DMS114 treated with DMSO at 0.1 percent for 48 hours (cell line): ENCODE data around the gene CD27.
A peak's percentile ranks its signal among the peaks of the same experiment; 100 is the strongest.
"Not testable (repeated sequence)": the region's sequence is repeated elsewhere in the genome, so short reads cannot be mapped to it uniquely, and the experiment has no call there.

Source experiments
- DNase-seq: peaks from one replicate; lab custom pipeline; 2025; ENCODE audit not compliant: unreplicated experiment; lab: John Stamatoyannopoulos, UW

CD27 gene

DNA sequence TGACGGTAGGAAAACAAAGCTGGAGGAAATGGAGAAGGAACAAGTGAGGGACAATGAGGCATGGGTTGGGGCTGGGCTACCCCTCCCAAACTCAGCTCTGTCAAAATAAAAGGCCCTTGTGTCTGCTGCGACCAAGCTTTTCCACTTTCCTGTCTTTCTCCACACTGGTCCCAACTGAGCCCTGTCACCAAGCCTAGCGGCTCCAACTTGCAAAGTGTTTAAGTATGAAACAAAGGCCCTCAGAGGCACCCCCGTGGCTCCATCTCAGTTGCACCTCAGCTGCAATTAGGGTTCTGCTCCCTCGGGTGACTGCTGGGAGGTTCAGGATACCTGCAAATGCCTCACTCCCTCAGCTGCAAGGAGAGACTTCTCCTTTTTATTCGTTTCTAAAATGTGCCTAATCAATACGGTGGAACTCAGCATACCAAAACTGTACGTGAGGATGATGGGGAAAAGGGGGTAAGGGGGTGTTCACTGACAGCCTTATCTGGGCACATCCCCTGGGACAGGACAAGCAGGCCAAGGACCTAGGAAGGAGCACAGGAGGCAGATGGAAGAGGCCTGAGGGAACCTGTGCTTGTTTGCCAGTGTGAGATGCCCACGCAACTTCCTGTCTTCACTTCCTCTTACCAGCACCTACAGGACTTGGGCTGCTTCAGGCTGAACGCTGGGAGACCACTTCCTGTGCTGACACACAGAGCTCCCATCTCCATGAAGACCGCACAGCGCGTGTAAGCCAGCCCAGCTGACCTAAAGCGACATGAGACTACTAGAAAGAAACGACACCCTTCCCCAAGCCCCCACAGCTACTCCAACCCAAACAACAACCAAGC lies 16.9 kb downstream of the CD27 start:
- no peak for DNase-seq

DNA sequence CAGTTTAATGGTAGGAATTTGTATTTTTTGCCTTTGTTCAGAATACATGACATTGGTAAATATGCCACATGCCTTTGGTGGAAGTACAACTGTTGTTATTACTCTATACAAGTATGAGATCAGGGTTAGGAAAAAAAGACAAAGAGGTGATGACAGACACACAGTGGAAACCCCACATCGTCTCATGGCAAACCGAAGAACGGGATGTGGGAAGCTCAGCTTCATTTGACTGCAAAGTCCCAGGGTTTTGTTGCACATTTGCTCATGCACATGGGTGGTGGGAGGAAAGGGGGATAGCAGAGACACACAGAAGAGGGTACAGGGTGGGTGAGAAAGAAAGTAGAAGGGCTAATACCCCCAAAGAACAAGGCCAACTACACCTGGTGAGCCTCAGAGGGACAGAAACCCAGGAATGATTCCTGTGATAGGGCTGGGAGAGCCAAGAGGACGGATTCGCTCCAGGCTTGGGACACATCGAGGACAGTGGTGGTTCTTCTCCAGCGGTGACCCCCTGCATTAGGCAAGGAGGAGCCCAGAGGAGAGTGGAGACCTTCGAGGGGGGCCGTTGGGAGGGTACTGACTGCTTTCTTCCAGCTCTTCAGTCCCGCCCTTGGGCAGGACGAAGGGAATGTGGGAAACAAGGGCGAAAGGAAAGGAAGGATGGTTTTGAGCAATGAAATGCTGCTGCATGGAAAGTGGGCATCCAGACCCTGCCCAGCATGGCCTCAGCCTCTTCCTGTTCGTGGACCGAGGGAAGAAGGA lies 17.7 kb downstream of the CD27 start:
- DNase-seq, result no peak

DNA sequence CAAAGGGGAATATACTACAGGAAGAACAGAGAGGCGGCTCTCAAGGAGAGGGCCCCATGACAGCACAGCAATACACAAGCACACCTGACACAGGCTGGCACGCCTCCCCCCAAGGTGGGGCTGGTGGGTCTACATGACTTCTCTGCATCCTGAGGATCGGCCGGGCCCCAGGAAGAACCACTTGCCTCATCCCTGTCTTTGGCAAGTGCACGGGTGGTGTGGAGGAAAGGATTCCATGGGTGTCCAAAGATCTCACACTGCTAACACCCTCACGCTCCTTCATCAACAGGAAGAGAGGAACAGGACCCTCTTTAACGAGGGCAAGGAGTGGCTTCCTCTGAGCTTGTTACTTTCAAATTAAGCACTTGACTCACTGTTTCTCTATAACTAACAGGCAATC lies 18.5 kb downstream of the CD27 start:
- DNase-seq, result no peak

DNA sequence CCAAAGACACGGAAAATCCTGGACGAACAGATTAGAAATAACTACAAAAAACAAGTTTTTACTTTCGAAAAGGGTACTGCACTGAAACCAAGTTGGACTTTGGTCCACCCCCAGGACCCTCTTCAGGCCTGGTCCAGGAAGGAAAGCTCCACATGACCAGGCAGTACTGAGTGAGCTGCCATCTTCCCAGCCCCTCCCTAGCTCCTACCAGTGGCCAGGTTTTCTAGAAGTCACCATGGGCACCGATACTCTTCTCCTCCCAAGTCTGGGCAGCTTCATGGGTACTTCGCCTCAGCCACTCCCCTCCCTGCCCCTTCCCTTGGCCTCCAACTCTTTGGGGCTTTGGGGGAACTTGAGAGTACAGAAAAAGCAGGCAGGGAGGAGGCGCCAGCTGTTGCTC lies 19.1 kb downstream of the CD27 start:
- no peak for DNase-seq

DNA sequence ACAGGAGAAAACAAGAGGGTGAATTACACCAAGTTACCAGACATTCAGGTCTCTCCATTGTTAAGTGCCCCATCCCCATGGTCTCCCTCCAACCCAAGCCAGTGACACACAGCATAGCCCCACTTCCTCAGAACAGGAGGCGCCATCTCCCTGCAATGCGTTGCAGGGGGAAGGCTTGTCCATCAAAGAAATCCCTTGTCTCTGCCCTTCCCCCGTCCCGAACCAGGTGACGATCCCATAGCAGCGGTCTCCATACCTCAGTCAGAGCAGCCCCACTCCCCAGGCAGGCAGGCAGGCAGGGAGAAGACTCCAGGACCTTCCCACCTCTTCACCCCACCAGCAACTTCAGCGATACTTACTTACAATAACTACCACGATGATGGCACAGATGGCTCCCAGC lies 19.8 kb downstream of the CD27 start:
- no peak for DNase-seq

DNA sequence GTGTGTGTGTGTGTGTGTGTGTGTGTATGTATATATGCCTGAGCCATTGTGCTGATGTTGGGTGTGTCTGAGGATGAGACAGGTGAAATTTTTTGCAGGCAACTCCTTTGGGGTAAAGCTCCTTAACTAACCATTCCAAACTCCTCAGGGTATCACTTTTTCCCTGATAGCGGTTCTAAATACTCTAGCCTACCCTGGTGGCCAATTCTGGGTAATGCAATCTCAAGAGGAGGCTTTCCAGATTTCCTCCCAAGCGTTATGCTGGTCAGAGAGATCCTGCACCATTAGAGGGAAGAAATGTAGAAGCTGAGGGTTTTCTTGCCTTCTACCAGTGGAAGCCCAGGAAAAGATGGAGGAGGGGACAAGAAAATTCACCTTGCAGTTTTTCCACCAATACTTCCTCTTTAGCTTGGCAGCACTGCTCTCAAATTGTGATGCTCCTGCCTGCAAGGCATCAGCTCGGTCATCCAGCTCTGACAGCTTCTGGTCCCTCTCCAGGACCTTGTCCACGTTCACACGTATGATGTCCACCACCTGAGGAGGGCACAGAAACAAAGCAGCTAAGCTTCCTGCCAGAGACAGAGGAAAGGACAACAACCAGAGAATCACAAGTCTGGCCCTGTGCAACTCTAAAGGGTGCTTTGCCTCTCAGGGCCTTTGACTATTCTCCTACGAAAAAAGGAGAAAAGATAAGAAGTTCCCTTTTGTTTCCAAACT lies 20.9 kb downstream of the CD27 start:
- DNase-seq, result peak; percentile 50

DNA sequence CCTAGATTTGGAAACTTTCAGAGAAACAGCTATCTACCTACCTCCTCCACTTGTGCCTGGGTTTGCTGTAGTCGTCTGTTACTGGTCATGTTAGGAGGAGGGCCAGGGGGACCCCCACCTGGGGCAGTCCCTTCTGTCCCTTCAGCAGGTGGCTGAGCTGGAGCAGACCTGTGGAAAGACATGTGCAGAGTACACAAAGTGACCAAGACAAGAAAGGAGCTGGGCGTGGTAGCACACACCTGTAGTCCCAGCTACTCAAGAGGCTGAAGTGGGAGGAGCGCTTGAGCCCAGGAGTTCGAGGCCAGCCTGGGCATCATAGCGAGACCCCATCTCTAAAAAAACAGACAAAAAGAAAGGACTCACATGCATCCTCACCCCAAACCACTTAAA lies 21.4 kb downstream of the CD27 start:
- no peak for DNase-seq

DNA sequence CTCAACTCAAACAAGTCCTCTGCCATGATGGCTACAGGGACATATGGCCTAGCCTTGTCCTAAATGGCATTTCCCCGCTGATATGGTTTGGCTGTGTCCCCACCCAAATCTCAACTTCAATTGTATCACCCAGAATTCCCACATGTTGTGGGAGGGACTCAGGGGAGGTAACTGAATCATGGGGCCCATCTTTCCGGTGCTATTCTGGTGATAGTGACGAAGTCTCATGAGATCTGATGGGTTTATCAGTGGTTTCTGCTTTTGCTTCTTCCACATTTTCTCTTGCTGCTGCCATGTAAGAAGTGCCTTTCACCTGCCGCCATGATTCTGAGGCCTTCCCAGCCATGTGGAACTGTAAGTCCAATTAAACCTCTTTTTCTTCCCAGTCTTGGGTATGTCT lies 22.0 kb downstream of the CD27 start:
- not testable (repeated sequence) for DNase-seq

DNA sequence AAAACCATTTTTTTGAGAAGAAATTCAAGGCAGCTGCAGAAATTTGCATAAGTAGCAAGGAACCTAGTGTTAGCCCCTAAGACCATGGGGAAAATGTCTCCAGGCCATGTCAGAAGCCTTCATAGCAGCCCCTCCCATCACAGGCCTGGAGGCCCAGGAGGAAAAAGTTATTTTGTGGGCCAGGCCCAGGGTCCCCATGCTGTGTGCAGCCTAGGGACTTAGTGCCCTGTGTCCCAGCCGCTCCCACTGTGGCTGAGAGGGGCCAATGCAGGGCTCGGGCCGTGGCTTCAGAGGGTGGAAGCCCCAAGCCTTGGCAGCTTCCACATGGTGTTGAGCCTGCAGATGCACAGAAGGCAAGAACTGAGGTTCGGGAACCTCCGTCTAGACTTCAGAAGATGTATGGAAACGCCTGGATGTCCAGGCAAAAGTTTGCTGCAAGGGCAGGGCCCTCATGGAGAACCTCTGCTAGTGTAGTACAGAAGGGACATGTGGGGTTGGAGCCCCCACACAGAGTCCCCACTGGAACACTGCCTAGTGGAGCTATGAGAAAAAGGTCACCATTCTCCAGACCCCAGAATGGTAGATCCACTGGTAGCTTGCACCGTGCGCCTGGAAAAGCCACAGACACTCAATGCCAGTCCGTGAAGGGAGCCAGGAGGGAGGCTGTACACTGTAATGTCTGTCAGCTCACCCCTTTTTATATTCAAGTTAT lies 23.0 kb downstream of the CD27 start:
- DNase-seq, result not testable (repeated sequence)

DNA sequence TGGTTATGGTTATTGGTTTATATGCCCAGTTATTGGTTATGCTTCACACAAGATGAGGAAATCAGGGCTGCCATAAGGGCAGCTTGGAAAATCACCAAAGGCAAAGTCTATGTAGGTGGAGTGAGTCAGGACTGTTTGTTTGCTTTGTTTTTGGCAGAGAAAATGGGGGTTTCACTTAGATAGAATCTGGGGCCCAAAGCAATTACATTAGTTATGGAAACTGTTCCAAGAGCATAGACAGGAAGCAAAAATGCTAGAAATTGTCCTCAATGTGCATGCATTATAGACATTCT lies 23.5 kb downstream of the CD27 start:
- DNase-seq, result no peak

DNA sequence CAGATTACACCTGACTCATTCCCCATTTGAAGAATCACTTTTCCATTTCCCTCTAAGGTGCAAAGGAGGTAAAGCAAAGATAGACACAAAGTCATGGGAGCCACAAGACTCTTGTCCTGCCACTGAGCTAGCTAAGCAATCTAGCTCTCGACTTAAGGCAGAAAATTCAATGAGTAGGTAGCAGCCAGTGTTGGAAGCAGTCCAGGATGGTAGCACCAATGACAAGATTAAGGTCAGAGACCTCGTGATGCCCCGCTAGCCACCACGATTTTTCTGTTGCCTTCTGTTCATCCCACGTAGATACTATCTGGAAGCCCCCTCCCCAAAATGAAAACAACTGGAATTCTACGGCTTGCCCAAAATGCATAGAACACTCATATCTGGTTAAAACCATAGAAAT lies 24.3 kb downstream of the CD27 start:
- no peak for DNase-seq

DNA sequence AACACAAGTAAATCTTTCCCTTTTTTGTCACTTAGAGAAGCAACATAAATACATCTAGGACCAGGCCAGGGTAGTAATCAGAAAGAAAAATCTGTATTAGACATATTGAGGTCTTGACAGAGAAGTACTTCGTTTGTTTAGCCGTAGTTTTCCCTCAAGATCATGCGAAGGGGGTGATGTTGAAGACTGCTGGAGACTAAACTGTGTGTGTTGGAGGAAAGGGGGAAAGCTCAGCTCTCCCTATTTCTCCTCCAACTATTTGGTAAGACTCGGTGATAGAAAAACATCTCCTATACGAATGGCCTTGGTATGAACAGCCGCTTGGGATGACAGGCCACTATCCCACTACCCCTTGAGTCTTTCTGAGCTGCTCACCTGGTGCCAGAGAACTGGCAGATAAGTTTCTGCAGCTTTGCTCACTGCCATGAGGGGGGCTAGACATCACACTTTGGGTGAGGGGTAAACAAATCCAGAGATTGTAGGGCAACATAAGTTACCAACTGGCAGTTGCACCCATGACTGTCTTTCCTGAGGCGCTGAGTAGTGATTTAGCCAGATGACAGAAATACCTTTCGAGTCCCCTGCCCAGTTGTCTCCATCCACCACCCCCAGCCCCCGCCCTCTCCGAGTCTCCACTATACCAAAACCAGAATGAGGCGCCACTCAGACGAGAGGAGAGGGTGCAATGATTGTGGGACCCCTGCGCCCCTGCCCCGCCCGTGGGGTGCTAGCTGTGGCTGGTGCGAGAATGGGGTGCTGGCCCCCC lies 25.0 kb downstream of the CD27 start:
- DNase-seq, result no peak

DNA sequence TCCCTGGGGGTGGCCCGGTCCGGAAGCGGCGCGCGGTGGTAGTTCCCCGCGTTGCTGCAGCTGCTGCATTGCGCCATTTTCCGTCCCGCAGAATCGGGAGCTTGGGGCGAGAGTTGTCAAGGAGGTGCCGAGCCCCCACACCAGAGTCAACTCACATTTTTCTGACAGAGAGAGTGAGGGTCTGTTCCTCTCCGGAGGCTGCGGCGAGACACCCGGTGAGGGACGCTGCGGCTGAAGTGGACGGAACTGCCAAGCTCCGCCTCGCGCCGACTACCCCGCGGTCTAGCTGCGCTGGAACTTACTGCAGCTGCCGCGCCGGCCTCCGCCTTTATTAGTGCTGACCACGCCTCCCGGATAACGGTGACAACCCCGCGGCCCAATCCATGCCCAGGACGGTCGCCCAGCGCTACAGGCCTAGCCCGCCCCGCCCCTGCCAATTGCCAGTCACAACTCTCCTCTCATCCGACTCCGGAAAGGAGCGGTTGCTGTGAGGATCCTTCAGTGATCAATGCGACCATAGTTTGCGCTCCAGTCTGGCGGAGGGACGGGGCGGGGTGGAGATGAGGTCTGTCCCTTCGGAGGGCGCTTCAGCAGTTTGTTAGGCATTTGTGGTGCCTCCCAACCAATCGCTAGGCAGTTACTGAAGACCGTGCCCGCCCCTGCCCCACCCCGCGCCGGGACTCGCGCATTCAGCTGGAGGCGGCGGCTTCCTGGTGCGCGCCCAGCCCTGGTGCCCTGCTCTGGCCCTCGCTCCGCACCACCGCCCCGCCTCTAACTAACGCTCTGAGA lies 25.8 kb downstream of the CD27 start, which contains the start of gene VAMP1:
Gene VAMP1 (minus strand): TSS at position 303 of the 789 bp plus-strand sequence. CDS start 146 bp downstream, at position 157.
- peak; percentile 98 for DNase-seq

DNA sequence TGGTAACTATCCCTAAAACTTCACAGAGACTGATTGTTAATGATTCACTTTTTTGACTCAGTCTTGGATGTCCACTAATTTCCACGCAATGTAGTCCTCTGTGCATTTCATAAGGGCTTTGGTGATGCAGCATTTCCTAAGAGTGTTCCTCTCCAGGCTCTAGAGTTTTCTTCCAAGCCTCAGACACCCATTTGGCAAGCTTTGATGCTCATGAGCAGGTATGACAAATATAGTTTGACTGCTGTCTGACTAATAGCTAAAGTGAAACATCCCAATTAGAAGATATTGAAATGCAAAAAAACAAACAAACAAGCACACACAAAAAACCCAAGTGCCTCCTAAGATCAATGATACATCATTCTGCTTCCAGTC lies 27.2 kb downstream of the CD27 start:
- no peak for DNase-seq

DNA sequence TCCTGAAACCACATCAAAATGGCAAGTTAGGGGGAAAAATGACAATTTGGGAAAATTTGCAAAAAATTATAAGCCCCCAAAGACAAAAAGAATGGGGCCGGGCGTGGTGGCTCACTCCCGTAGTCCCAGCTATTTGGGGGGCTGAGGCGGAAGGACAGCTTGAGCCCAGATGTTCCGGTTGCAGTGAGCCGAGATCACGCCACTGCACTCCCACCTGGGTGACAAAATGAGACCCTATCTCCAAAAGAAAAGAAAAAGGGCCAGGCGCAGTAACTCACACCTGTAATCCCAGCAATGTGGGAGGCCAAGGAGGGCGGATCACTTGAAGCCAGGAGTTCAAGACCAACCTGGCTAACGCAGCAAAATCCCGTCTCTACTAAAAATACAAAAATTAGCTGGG lies 27.7 kb downstream of the CD27 start:
- DNase-seq, result no peak

DNA sequence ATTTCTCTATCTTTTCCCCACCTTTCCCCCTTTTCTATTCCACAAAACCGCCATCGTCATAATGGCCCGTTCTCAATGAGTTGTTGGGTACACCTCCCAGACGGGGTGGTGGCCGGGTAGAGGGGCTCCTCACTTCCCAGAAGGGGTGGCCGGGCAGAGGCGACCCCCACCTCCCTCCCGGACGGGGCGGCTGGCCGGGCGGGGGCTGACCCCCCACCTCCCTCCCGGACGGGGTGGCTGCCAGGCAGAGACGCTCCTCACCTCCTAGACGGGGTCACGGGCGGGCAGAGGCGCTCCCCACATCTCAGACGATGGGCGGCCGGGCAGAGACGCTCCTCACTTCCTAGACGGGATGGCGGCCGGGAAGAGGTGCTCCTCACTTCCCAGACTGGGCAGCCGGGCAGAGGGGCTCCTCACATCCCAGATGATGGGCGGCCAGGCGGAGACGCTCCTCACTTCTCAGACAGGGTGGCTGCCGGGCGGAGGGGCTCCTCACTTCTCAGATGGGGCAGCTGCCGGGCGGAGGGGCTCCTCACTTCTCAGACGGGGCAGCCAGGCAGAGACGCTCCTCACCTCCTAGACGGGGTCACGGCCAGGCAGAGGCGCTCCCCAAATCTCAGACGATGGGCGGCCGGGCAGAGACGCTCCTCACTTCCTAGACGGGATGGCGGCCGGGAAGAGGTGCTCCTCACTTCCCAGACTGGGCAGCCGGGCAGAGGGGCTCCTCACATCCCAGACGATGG lies 30.6 kb downstream of the CD27 start:
- not testable (repeated sequence) for DNase-seq

DNA sequence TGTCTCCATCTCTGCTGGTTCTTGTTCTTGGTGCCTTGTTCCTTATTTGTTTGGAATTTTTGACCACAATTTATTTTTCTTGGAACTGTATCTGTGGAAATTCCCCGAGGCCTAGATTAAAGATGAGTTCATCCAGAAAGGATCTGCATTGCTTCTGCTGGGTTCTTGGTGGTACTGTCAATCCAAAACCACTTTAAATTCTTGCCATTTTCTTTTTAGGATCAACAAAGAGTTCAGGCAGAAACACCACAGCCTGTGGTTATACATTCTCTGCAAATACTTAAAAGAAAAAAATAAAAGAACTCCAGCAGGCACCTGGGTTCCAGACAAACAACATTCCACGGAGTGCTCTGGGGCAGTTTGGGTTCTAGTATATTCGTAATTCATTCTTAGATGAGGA lies 31.7 kb downstream of the CD27 start:
- no peak for DNase-seq

DNA sequence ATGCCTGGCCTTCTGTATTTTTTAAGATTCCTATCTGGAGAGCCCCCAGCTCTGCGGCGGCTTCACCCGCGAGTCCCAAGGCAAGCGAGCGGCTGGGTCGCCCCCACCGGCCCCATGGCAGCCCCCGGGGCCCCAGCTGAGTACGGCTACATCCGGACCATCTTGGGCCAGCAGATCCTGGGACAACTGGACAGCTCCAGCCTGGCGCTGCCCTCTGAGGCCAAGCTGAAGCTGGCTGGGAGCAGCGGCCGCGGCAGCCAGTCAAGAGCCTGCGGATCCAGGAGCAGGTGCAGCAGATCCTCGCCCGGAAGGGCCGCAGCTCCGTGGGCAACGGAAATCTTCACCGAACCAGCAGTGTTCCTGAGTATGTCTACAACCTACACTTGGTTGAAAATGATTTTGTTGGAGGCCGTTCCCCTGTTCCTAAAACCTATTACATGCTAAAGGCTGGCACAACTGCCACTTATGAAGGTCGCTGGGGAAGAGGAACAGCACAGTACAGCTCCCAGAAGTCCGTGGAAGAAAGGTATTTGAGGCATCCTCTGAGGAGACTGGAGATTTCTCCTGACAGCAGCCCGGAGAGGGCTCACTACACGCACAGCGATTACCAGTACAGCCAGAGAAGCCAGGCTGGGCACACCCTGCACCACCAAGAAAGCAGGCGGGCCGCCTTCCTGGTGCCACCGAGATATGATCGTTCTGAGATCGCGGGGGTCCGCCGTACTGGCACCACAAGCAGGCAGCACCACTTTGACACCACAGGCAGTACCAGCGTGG lies 33.0 kb downstream of the CD27 start:
- not testable (repeated sequence) for DNase-seq
